HL-60 (cell line): ENCODE results near the gene IPO13.

ENCODE experiments used
- DNase-seq, 2 experiments: peaks; one replicate each; pipeline ENCODE4 v3.0.0-alpha.2; 2010 to 2020; ENCODE audit warnings: low read depth in 1 of 2, low spot score in 1 of 2
- H3K27ac ChIP-seq: fragments of 250-450 bp; sonication (Bioruptor Pico); replicated peaks from 2 replicates; pipeline ENCODE4 v1.5.1; 2020; ENCODE audit warnings: mild to moderate bottlenecking, moderate library complexity
- H3K27me3 ChIP-seq: fragments of 250-450 bp; sonication (Bioruptor Pico); 2 replicates; pipeline ENCODE4 v1.5.1; 2021; ENCODE audit warnings: mild to moderate bottlenecking, moderate library complexity; ENCODE audit not compliant: insufficient read depth, poor library complexity, severe bottlenecking
- H3K4me3 ChIP-seq: replicated peaks from 2 replicates; pipeline ENCODE4 v1.5.1; 2011; ENCODE audit warnings: mild to moderate bottlenecking, control low read depth, low read length; ENCODE audit not compliant: insufficient read depth
- CTCF ChIP-seq: IDR thresholded peaks from one replicate; pipeline ENCODE4 v1.5.1; 2011; ENCODE audit warnings: low read length, control low read depth, inconsistent platforms; ENCODE audit not compliant: insufficient read depth
- GABPA ChIP-seq: IDR thresholded peaks from 2 replicates; pipeline ENCODE4 v1.6.1; 2012; ENCODE audit warnings: low read depth
- POLR2AphosphoS5 ChIP-seq: IDR thresholded peaks from 2 replicates; pipeline ENCODE4 v1.6.1; 2012; ENCODE audit warnings: low read depth
- SPI1 ChIP-seq: IDR thresholded peaks from 2 replicates; pipeline ENCODE4 v1.6.1; 2012; ENCODE audit warnings: low read depth, mild to moderate bottlenecking, borderline replicate concordance
- TF ChIP-seq, protein P1 (sequence below): IDR thresholded peaks from 2 replicates; pipeline ENCODE4 v1.6.1; 2012; ENCODE audit warnings: low read depth; ENCODE audit not compliant: insufficient replicate concordance

IPO13 gene

DNA sequence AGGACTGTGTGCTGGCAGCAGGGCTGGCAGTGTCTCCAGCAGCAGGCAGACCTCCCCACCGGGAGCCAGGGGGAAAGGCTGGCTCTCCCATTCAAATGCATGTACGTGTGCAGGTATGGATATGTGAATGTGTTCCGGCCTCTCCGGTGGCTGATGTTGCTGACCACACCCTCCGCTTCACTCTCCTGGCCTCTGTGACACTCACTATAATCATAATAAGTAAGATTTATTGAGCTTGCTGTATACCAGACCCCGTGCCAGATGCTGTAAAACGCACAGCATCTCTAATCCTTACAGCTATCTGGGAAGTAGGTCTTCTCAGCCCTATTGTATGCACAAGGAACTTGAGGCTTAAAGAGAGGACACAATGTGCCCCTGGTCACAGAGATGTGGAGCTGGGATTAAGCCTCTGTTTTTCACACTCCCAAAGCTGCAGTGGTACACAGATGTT, 33.7 kb upstream of the IPO13 start:
- H3K4me3 ChIP-seq = no peak overlapping the region
- H3K27me3 ChIP-seq = no peaks in the 10 kb centered on the region
- TF ChIP-seq POLR2AphosphoS5 (no peak), SPI1 (no peak), GABPA (no peak)
- TF ChIP-seq, protein P1, sequence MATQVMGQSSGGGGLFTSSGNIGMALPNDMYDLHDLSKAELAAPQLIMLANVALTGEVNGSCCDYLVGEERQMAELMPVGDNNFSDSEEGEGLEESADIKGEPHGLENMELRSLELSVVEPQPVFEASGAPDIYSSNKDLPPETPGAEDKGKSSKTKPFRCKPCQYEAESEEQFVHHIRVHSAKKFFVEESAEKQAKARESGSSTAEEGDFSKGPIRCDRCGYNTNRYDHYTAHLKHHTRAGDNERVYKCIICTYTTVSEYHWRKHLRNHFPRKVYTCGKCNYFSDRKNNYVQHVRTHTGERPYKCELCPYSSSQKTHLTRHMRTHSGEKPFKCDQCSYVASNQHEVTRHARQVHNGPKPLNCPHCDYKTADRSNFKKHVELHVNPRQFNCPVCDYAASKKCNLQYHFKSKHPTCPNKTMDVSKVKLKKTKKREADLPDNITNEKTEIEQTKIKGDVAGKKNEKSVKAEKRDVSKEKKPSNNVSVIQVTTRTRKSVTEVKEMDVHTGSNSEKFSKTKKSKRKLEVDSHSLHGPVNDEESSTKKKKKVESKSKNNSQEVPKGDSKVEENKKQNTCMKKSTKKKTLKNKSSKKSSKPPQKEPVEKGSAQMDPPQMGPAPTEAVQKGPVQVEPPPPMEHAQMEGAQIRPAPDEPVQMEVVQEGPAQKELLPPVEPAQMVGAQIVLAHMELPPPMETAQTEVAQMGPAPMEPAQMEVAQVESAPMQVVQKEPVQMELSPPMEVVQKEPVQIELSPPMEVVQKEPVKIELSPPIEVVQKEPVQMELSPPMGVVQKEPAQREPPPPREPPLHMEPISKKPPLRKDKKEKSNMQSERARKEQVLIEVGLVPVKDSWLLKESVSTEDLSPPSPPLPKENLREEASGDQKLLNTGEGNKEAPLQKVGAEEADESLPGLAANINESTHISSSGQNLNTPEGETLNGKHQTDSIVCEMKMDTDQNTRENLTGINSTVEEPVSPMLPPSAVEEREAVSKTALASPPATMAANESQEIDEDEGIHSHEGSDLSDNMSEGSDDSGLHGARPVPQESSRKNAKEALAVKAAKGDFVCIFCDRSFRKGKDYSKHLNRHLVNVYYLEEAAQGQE = no peak
- H3K27ac ChIP-seq = no peak overlapping the region
- DNase-seq = no peak

DNA sequence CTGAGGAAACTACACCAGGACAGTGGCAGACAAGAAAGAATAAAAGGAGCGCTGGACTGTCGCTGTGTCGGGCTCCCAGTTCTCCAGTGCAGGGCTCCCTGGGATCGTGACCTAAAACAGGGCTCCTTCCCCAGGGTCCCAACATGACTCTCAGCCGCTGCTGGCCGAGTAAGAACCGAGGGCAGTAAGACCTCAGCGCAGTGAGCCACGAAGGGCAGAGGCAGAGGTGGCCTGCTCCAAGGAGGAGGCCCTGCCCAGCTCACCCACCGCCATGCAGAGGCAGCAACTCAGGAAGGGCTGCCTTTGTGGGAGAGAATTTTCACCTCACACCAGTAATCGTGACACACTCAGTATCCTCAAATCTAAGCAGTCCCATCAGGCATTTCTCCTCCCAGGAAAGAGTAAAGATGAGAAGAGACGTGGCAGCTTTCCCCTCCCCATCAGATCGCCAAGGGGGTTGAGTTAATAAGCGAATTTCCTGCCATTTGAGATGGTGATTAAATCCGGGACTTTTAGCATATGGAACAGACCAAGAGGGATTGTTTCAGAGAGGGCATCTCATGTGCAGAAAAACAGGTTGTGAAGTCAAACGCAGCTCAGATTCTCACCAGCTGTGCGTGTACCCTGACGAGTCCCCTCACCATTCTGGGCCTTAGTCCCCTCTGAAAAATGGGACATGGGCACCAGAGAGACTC, 32.9 kb upstream of the IPO13 start:
- TF ChIP-seq SPI1 (no peak), POLR2AphosphoS5 (no peak), GABPA (no peak), CTCF (no peak)
- TF ChIP-seq, protein P1 = no peak
- DNase-seq = no peak
- Histone ChIP-seq H3K27ac (no peak overlapping the region), H3K4me3 (no peak overlapping the region), H3K27me3 (no peaks in the 10 kb centered on the region)

DNA sequence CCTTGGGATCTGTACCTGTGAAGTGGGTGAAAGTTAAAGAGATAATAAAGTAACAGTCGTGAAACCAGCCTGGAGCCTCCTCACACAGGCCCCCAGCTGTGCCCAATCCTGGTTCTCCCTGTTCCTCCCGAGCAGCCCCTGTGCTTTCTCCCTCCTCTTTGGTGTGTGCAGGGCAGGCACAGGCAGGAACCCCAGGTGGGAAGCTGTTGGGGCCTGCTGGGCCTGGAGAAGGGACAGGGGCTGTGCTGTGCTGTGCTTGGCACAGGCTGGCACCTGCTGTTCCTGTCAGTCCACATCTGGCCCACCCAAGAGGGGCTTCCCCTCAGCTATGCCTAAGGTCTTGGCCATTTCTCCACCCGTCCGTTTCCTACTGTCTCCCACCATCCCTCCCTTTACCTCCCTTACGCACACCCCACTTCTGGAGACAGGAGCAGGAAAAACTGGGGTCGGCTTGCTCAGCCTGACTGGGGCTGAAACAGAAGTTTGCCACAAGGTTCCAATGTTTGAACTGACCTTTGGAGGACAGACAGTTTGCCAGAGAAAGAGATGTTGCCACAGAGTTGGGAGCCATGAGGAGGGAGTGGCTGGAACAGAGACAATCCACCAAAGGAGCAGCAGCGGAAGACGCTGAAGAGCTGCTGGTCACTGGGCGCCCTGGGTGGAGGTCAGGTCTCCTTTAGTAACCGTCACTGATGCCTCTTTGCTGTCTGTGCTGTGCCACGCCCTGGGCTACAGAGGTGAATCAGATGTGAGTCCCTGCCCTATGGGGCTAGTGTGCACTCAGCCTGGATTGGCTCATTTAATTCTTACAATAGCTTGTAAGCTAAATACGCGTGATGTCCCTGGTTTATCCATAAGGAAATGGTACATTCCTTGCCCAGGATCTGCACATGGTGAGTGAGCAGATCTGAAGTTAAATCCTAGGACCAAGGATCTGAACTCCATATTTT, 31.9 kb upstream of the IPO13 start:
- no peaks in the 10 kb centered on the region for H3K27me3 ChIP-seq
- no peak for DNase-seq
- no peak overlapping the region for H3K27ac ChIP-seq
- TF ChIP-seq CTCF (no peak), POLR2AphosphoS5 (no peak), SPI1 (no peak), GABPA (no peak)
- TF ChIP-seq, protein P1 = no peak
- H3K4me3 ChIP-seq = no peak overlapping the region
